ENCODE data around the gene PDE6B.
"Not testable (repeated sequence)": the region's sequence is repeated elsewhere in the genome, so short reads cannot be mapped to it uniquely, and the experiment has no call there.

The PDE6B gene

GRCh38 chr4:685679-686412 is 60.5 kb downstream of the PDE6B start:
- no peak for DNase-seq

DNA sequence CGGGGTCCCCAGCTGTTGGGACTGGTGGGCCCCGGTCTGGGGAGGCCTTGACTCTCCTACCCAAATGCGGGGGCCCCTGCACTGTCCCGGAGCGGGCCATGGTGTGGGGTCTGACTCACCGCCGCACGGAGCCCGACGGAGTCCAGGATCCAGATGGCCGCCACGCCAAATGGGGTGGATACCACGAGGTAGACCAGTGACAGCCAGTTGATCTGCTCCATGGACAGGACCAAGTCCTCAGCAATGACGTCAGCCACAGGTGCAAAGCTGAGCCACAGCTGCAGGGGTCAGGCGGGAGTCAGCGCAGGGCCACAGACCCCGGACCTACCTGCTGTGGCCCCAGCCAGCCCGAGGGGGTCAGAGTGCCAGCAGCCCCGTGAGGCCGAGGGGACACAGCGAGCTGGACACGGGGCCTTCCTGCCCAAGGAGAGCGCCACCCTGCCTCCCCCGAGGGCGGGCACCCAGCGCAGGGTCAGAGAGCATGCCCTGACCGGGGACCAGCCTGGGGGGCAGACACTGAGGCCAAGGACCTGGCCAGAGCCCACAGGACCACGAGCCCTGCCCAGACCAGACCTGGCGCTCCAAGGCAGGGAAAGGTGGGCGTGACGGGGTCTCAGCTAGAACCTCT is 61.2 kb downstream of the PDE6B start:
- no peak for DNase-seq

DNA sequence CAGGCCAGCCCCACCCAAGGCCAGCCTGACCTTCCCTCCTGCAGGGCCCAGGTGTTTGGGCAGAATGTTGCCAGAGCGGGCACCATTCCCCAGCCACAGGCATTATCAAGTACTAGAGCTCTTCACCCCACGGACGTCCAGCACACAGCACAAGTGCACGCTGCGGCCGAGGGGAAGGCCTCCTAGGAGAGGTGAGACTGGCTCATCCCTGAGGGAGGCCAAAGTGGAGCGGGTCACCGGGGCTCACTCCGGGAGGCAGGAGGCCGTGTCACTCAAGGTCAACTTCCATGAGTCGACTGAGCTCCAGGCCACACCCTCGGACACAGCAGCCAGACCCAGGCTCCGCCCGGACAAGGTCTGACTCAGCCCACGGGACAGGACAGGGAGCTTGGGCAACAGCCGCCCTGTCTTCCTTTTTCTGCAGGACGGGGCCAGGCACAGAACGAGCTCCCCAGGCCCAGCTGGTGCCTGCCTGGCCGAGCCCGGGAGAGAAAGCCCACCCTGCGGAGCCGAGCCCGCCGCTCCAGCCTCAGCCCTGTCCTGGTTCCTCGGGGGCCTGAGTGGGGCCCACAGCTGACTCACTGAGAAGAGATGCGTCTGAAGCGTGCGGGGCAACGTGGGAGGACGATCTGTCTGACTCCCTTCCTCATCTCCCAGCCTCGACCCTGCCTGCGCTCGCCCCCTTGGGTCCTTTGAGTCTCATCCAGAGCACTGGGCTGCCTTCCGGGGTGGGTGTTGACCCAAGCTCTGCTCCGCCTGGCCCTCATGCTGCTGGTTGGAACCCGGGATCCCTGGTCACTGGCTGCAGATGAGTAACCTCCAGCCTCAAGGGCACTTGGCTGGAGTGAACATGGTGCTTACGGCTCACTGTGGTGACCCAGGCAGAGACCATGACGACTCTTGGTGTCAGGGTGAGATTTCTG is 61.9 kb downstream of the PDE6B start:
- DNase-seq: no peak

- no peak for DNase-seq
Observed at GRCh38 chr4:687971-688853, 62.8 kb downstream of the PDE6B start.

DNA sequence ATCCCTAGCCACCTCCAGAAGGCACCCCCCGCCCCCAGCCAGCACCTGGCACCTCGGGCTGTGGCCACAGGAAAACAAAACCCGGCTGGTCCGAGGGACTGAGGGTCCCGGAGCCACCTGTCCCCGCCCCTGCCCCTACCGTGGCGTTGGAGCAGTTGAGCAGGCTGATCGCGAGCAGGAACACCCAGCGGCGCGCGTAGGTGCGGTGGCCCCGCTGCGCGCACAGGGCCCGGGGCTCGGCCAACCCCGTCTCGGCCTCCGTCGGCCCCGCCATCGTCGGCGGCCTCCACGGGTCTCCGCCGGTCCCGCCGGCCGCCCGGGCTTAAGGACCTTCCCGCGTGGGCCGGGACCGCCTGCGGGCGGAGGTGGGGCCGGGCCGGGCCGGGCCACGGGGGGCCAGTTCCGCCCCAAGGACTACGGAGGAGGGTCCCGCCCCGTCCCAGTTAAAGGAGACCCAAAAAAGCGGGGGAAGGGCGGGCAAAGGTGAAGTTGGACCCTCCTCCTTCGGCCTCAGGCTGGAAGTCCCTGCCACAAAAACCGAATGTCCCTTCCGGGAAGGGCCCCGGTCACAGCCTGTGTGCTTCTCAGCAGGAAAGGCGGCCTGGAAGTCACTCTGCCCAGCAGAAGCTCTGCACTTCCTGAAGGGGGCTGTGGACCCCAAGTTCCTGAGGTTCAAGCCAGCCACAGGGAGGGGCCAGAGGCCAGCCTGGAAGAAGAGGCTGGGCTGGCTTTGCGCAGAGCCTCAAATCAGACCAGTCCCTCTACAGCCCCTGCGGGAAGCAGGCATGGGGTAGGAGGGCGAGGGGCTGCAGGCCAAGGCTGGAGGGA is 63.7 kb downstream of the PDE6B start, which contains the start of gene SLC49A3:
Gene SLC49A3, minus strand, starts transcription at position 298 of the 828 bp plus-strand sequence. Its CDS starts 24 bp downstream, at position 274.
- DNase-seq: no peak

DNA sequence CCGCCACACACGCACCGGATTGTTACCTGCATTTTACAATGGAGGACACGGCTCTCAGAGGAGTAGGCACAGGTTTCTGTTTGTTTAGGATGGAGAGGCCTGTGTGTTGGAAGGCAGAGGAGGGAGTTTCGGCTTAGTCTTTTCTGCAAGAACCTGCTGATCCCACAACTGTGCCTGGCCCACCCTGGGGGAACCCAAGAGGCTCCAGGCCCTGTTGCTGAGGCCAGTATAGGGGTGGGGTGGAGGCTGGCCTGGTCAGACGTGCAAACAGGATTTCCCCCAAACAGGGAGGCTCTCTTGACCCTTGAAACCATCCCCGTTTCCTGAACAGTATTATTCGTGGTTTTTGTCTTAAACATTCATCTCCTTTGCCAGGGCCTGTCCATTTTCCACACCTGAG is 64.3 kb downstream of the PDE6B start:
- DNase-seq: no peak

GRCh38 chr4:692771-693554 is 67.6 kb downstream of the PDE6B start:
- no peak for DNase-seq

DNA sequence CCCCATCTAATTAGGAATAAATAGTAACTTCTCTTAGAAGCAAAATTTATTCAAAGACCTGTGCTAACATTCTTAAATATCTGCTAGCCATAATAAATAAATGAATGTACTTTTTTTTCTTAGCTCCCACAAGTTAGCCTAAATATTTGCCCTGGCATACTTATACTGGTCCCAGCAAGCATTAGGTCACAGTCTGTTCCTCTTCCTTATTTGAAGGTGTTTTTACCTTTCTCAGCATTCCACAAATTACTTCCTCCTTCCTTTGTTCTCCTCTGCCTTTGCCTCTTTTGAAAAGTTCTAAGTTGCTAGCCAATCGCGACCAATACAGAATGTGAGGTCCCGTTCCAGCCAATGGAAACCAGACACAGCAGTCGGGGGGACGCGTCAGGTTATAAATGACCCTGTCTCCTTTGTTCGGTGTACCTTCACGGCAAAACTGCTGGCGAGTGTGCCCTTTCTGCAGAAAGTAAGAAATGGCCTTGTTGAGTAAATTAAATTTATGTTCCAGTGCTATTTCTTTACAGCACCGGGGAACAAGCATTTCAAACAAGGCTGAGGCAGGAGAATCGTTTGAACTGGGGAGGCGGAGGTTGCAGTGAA is 69.1 kb downstream of the PDE6B start:
- DNase-seq: not testable (repeated sequence)

- no peak for DNase-seq
Observed at GRCh38 chr4:699816-700580, 74.6 kb downstream of the PDE6B start.

DNA sequence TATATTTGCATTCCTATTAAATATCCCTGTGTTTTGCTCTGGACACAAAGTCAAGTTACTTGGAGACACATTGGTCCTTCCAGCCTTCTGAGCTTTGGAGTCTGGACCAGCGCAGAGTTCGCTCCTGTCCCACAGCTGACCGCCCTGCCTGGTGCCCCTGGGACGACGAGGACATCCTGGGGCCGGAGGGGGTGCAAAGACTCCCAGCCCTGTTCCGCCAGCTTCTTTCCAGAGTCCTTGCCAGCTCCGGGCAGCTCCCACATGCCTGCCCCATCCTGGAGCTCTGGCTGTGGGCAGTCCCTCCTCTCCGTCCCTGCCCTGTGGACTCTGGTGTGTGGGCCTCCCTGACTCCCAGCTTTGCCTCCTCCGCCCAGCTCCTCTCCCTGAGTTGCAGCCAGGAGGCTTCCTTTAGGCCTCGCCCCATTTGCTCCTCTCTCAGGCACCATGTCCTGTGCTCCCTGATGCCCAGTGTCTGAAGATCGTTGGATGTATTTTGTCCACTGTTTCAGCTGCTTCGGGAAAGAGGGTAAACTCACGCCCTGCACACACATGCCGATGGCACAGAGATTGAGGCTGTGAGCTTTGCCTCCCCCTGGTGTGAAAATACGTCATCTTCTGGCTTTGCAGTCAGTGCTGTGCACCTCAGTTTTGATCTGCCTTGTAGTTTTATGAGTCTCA is 75.4 kb downstream of the PDE6B start:
- no peak for DNase-seq

DNA sequence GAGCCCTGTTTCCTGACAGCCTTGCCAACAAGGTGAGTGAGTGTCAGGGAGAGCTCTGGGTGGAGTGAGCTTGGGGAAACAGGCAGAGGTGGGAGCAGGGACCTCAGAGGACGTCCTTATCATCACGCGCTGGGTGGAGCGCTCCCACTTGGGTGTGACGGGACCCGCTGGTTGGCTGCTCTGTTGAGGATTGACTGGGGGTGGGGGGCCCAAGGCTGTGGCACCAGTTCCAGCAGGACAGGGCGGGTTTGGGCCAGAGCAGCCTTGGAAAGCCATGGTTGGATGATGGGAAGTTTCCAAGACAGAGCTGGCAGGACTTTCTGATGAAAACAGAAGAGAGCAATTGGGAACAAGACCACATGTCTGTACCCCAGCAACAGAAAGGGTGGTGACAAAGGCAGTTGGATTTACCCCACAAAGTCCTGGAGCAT is 77.3 kb downstream of the PDE6B start:
- no peak for DNase-seq

GRCh38 chr4:703336-704197 is 78.2 kb downstream of the PDE6B start:
- no peak for DNase-seq

- DNase-seq: no peak
Observed at GRCh38 chr4:704198-704891, 79.0 kb downstream of the PDE6B start.

- DNase-seq: no peak
Observed at GRCh38 chr4:704971-705277, 79.6 kb downstream of the PDE6B start.

- DNase-seq: peak; percentile 90
Observed at GRCh38 chr4:705278-706082, 80.1 kb downstream of the PDE6B start, which contains the start of gene PCGF3. PCGF3 (plus strand) TSS chr4:705832; CDS start chr4:733681, 27,849 bp downstream.

GRCh38 chr4:706083-706633 is 80.8 kb downstream of the PDE6B start:
- DNase-seq: not testable (repeated sequence)
